IMR-90 (cell line): ENCODE results near the gene PRKCA.

Experiments
- BHLHE40 ChIP-seq: fragments of 150-350 bp; IDR thresholded peaks from 2 replicates; pipeline ENCODE4 v1.6.1; 2016; ENCODE audit warnings: mild to moderate bottlenecking, low read depth, low read length
- CEBPB ChIP-seq: IDR thresholded peaks from 2 replicates; pipeline ENCODE4 v1.6.1; 2012; ENCODE audit warnings: low read depth, low read length, improper control_type of control experiment
- CHD1 ChIP-seq: IDR thresholded peaks from 2 replicates; pipeline ENCODE4 v1.6.1; 2012; ENCODE audit warnings: low read depth, low read length, improper control_type of control experiment
- FOS ChIP-seq: fragments of 150-350 bp; IDR thresholded peaks from 2 replicates; pipeline ENCODE4 v1.6.1; 2016; ENCODE audit warnings: low read depth, low read length
- MAFK ChIP-seq: IDR thresholded peaks from 2 replicates; pipeline ENCODE4 v1.6.1; 2012; ENCODE audit warnings: low read depth, low read length, improper control_type of control experiment
- MAZ ChIP-seq: IDR thresholded peaks from 2 replicates; pipeline ENCODE4 v1.6.1; 2012; ENCODE audit warnings: low read depth, mild to moderate bottlenecking, low read length, improper control_type of control experiment, moderate library complexity, borderline replicate concordance
- MXI1 ChIP-seq: IDR thresholded peaks from 2 replicates; pipeline ENCODE4 v1.6.1; 2012; ENCODE audit warnings: low read depth, mild to moderate bottlenecking, low read length, moderate library complexity, borderline replicate concordance
- POLR2A ChIP-seq: IDR thresholded peaks from 2 replicates; pipeline ENCODE4 v1.6.1; 2012; ENCODE audit warnings: mild to moderate bottlenecking, low read depth, low read length
- RAD21 ChIP-seq: IDR thresholded peaks from 2 replicates; pipeline ENCODE4 v1.6.1; 2012; ENCODE audit warnings: low read length, improper control_type of control experiment
- RFX5 ChIP-seq: IDR thresholded peaks from 2 replicates; pipeline ENCODE4 v1.8.0; 2012; ENCODE audit warnings: low read depth, mild to moderate bottlenecking, low read length, moderate library complexity
- SMC3 ChIP-seq: fragments of 150-350 bp; IDR thresholded peaks from 2 replicates; pipeline ENCODE4 v1.6.1; 2016; ENCODE audit warnings: low read depth, mild to moderate bottlenecking, antibody characterized with exemption, low read length, moderate library complexity
- TF ChIP-seq, protein P1 (sequence below): conservative IDR thresholded peaks from 2 replicates; pipeline ENCODE4 v1.5.1; 2012; ENCODE audit warnings: mild to moderate bottlenecking, low read depth, low read length, improper control_type of control experiment
- TF ChIP-seq, protein P2 (sequence below): fragments of 150-350 bp; IDR thresholded peaks from 2 replicates; pipeline ENCODE4 v1.6.1; 2017; ENCODE audit warnings: mild to moderate bottlenecking, antibody characterized with exemption, low read length, low read depth
- TF ChIP-seq, protein P3 (sequence below): fragments of 150-350 bp; IDR thresholded peaks from 2 replicates; pipeline ENCODE4 v1.6.1; 2016; ENCODE audit warnings: low read depth, mild to moderate bottlenecking, low read length, moderate library complexity, borderline replicate concordance

DNA sequence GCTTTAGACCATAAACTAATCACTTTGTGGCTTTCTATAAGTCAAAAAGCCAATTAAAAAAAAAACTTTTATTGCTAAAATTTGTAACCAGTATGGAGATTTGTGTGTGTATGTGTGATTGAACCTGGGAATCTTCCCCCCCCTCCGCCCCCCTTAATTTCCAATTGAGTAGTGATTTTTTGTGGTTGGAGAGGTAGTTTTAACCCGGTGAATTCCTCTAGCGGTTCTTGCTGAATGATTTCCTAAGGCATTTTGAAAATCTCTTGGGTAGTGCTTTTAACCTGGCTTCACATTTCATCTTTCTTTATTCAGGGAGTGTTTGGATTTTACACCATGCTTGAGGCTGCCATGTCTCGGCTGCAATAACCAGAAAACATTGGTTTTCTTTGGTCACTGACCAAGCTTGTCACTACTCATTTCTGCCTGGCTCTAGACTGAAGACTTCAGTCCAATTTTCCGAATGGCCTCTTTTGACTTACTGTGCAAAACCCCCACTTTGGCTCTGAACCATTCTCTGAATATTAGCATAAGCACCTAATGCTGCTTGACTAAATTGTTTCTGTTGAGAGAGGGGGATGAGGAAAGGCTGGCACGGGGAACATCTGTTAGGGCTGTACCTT, 35.6 kb downstream of the PRKCA start:
- TF ChIP-seq, protein P1, sequence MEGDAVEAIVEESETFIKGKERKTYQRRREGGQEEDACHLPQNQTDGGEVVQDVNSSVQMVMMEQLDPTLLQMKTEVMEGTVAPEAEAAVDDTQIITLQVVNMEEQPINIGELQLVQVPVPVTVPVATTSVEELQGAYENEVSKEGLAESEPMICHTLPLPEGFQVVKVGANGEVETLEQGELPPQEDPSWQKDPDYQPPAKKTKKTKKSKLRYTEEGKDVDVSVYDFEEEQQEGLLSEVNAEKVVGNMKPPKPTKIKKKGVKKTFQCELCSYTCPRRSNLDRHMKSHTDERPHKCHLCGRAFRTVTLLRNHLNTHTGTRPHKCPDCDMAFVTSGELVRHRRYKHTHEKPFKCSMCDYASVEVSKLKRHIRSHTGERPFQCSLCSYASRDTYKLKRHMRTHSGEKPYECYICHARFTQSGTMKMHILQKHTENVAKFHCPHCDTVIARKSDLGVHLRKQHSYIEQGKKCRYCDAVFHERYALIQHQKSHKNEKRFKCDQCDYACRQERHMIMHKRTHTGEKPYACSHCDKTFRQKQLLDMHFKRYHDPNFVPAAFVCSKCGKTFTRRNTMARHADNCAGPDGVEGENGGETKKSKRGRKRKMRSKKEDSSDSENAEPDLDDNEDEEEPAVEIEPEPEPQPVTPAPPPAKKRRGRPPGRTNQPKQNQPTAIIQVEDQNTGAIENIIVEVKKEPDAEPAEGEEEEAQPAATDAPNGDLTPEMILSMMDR, result no peak
- TF ChIP-seq POLR2A (no peak), RFX5 (no peak), MXI1 (no peak), RAD21 (no peak), CHD1 (no peak), SMC3 (no peak), BHLHE40 (no peak), FOS (no peak), CEBPB (no peak), MAFK (no peak), MAZ (no peak)
- TF ChIP-seq, protein P2, sequence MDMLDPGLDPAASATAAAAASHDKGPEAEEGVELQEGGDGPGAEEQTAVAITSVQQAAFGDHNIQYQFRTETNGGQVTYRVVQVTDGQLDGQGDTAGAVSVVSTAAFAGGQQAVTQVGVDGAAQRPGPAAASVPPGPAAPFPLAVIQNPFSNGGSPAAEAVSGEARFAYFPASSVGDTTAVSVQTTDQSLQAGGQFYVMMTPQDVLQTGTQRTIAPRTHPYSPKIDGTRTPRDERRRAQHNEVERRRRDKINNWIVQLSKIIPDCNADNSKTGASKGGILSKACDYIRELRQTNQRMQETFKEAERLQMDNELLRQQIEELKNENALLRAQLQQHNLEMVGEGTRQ, result no peak
- TF ChIP-seq, protein P3, sequence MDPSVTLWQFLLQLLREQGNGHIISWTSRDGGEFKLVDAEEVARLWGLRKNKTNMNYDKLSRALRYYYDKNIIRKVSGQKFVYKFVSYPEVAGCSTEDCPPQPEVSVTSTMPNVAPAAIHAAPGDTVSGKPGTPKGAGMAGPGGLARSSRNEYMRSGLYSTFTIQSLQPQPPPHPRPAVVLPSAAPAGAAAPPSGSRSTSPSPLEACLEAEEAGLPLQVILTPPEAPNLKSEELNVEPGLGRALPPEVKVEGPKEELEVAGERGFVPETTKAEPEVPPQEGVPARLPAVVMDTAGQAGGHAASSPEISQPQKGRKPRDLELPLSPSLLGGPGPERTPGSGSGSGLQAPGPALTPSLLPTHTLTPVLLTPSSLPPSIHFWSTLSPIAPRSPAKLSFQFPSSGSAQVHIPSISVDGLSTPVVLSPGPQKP, result no peak
